Measurements from ENCODE around the gene EHF. TPM values are rescaled to one million over a fixed set of nuclear protein-coding genes. Genes with fewer than 3 reads are reported as not detected.

The EHF gene
- total RNA-seq, 1 donor from 2014 or later = not detected

GRCh38 chr11:34613552-34614056 lies 7.3 kb upstream of the EHF start:
- Histone ChIP-seq H3K4me1 (no peaks in the 10 kb centered on the region), H3K27me3 (no peaks in the 10 kb centered on the region), H3K36me3 (no peaks in the 10 kb centered on the region), H3K27ac (no peak overlapping the region), H3K4me3 (no peak overlapping the region), H3K9me3 (no peaks in the 10 kb centered on the region)
- intact Hi-C loops (cut with DNase I) = no loop called here
- TF ChIP-seq, protein P1, sequence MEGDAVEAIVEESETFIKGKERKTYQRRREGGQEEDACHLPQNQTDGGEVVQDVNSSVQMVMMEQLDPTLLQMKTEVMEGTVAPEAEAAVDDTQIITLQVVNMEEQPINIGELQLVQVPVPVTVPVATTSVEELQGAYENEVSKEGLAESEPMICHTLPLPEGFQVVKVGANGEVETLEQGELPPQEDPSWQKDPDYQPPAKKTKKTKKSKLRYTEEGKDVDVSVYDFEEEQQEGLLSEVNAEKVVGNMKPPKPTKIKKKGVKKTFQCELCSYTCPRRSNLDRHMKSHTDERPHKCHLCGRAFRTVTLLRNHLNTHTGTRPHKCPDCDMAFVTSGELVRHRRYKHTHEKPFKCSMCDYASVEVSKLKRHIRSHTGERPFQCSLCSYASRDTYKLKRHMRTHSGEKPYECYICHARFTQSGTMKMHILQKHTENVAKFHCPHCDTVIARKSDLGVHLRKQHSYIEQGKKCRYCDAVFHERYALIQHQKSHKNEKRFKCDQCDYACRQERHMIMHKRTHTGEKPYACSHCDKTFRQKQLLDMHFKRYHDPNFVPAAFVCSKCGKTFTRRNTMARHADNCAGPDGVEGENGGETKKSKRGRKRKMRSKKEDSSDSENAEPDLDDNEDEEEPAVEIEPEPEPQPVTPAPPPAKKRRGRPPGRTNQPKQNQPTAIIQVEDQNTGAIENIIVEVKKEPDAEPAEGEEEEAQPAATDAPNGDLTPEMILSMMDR (IDR thresholded peaks at IDR 0.05) = no peak
- DNase-seq (ENCODE audit: low spot score in 2 of 2) = no peak

DNA sequence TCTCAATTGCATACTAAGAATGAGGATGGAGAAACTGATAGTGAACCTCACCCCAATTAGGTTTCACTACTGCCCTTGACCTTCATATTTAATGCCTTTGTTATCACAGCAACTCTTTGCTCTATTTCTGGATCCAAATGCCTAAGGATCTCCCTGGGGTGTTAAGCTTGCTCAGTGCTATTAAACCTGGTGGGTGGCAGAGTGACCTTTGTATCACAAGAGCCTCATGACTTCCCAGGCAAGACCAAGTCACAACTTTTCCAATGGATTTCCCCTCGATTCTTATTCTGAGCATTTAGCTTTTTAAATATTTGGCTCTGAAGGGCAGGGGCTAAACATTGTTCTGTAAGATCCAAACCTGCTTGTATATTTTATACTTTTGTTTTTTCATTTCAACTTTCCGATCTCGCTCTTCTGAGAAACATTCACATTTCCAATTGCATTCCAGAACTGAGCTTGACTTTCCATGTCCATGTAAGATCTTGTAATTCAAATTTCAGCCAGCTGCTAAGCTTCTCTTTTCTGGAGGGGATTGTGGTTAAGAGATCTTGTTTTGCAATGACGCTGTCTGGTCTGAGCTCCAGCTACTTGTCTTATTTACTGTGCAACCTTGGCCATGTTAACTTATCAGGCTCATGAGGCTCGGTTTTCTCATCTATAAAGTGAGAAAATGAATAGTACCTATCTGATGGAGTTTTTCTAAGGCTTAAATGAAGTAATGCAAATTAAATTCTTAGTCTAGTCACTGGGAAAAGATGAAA lies 6.4 kb upstream of the EHF start:
- TF ChIP-seq, protein P1 (IDR thresholded peaks at IDR 0.05) = no peak
- intact Hi-C loops (cut with DNase I) = no loop called here

DNA sequence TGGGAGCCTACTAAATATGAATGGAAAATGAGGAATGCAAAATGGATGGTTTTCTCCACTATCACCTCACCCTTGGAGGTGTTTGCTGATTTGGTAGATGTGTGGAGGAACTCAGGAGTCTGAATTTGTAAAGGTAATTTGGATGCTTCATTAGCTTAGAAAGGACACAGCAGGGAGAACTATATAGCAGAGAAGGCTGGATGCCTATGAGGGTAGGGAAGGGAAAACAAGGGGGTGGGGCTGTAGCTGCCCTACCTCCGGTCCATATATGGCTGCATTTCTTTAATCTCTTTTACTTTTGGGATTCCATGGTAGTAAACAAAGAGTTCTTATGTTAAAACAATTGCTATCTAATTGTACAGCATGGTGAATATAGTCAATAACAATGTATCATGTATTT lies 4.8 kb upstream of the EHF start:
- intact Hi-C loops (cut with DNase I) = no loop called here
- H3K9me3 ChIP-seq = no peaks in the 10 kb centered on the region
- no peak for DNase-seq (ENCODE audit: low spot score in 2 of 2)
- H3K27ac ChIP-seq = no peak overlapping the region
- no peaks in the 10 kb centered on the region for H3K36me3 ChIP-seq
- no peak overlapping the region for H3K4me3 ChIP-seq
- TF ChIP-seq, protein P1 (IDR thresholded peaks at IDR 0.05) = no peak
- H3K27me3 ChIP-seq = no peaks in the 10 kb centered on the region
- H3K4me1 ChIP-seq = no peaks in the 10 kb centered on the region

More for the DNA sequence above, 6.4 kb upstream of the EHF start:
- Histone ChIP-seq H3K4me3 (no peak overlapping the region), H3K36me3 (no peaks in the 10 kb centered on the region), H3K9me3 (no peaks in the 10 kb centered on the region), H3K4me1 (no peaks in the 10 kb centered on the region), H3K27ac (no peak overlapping the region), H3K27me3 (no peaks in the 10 kb centered on the region)
- DNase-seq (ENCODE audit: low spot score in 2 of 2) = no peak

- intact Hi-C loops (cut with DNase I) = no loop called here
- DNase-seq (ENCODE audit: low spot score in 2 of 2) = no peak
- Histone ChIP-seq H3K4me1 (no peaks in the 10 kb centered on the region), H3K27ac (no peak overlapping the region), H3K4me3 (no peak overlapping the region), H3K36me3 (no peaks in the 10 kb centered on the region), H3K27me3 (no peaks in the 10 kb centered on the region), H3K9me3 (no peaks in the 10 kb centered on the region)
- TF ChIP-seq, protein P1 (IDR thresholded peaks at IDR 0.05) = no peak
Observed at GRCh38 chr11:34616830-34617504, 3.9 kb upstream of the EHF start.

GRCh38 chr11:34618406-34618805 lies 2.5 kb upstream of the EHF start:
- H3K4me3 ChIP-seq = no peak overlapping the region
- TF ChIP-seq, protein P1 (IDR thresholded peaks at IDR 0.05) = no peak
- no peak overlapping the region for H3K27ac ChIP-seq
- DNase-seq (ENCODE audit: low spot score in 2 of 2) = no peak
- H3K36me3 ChIP-seq = no peaks in the 10 kb centered on the region
- H3K9me3 ChIP-seq = no peaks in the 10 kb centered on the region
- no peaks in the 10 kb centered on the region for H3K27me3 ChIP-seq
- no peaks in the 10 kb centered on the region for H3K4me1 ChIP-seq
- intact Hi-C loops (cut with DNase I) = no loop called here
